Activated CD8-positive, alpha-beta memory T cell treated with anti-CD3 and anti-CD28 coated beads, Interleukin-2, amount 50 U/mL, for 48 hours (primary cell): ENCODE data around the gene KIAA0232.
"Not testable (repeated sequence)": the region's sequence is repeated elsewhere in the genome, so short reads cannot be mapped to it uniquely, and the experiment has no call there.

ENCODE experiments used
- DNase-seq: peaks from one replicate; pipeline ENCODE4 v3.0.0-alpha.2; 2020

Gene KIAA0232

DNA sequence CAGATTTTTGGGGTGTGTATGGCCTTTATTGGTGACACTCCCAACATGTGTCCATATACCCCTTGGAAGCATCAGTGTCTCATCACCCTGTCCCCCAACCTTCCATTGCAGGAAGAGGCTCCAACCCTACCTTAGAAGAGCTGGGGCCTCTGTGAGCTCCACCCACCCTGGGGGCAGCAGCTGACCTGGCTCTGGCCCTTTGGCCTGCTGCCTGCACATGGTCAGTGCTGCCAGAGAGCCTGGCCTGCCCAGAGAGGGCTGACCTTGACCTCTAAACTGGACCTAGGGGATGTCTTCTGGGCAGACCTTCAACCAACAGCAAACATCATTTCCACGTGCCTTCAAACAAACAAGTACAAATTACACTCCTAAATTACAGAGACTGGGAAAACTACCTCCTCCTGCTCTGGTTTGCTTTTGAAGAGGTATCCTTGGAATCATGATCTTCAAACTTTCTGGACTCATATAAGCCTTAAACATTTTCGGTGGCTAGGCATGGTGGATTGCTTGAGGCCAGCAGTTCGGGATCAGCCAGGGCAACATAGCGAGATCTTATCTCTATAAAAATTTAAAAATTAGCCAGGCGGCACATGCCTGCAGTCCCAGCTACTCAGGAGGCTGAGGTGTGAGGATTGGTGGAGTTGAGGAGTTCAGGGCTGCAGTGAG, 27.3 kb upstream of the KIAA0232 start:
- no peak for DNase-seq

DNA sequence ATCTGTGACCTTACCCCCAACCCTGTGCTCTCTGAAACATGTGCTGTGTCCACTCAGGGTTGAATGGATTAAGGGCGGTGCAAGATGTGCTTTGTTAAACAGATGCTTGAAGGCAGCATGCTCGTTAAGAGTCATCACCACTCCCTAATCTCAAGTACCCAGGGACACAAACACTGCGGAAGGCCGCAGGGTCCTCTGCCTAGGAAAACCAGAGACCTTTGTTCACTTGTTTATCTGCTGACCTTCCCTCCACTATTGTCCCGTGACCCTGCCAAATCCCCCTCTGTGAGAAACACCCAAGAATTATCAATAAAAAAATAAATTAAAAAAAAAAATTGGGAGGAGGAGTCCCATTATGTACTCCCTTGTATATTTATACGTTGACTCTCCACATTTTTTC, 26.2 kb upstream of the KIAA0232 start:
- not testable (repeated sequence) for DNase-seq

DNA sequence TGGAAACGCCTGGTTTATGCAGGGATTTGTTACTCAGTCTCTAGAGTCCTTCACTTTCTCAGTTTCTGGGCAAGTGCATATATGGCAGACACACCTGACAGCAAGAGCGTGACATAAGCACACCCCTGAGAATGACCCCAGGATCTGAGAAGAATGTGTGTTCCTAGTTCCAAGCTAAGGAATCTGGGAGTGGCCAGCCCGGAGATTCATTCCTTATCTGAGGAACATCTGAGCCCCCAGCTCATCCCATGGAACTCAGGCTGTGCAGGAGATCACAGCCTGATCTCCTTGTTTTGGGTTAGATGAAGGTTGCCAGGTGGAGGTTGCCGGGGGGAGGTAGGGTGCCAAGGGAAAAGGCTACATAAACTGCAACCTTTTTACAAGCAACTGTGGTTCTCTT, 23.8 kb upstream of the KIAA0232 start:
- no peak for DNase-seq

DNA sequence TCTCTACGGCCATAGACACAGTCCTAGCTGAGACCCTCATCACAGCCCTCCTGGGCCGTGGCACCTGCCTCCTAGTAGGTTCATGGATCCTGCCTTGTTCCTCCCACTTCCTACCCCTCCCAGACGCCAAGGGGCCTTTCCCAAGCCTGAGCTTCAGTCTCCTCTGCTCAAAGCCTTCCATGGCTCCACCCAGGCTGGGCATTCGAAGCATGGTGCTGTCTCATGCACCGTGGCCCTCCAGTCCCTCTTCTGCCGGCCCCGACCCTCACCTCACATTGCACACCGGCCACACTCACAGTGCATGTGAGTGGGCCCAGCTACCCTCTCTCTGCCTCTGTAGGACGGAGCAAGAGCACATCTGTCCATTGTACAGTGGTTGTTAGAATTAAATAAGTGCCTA, 21.7 kb upstream of the KIAA0232 start:
- no peak for DNase-seq

DNA sequence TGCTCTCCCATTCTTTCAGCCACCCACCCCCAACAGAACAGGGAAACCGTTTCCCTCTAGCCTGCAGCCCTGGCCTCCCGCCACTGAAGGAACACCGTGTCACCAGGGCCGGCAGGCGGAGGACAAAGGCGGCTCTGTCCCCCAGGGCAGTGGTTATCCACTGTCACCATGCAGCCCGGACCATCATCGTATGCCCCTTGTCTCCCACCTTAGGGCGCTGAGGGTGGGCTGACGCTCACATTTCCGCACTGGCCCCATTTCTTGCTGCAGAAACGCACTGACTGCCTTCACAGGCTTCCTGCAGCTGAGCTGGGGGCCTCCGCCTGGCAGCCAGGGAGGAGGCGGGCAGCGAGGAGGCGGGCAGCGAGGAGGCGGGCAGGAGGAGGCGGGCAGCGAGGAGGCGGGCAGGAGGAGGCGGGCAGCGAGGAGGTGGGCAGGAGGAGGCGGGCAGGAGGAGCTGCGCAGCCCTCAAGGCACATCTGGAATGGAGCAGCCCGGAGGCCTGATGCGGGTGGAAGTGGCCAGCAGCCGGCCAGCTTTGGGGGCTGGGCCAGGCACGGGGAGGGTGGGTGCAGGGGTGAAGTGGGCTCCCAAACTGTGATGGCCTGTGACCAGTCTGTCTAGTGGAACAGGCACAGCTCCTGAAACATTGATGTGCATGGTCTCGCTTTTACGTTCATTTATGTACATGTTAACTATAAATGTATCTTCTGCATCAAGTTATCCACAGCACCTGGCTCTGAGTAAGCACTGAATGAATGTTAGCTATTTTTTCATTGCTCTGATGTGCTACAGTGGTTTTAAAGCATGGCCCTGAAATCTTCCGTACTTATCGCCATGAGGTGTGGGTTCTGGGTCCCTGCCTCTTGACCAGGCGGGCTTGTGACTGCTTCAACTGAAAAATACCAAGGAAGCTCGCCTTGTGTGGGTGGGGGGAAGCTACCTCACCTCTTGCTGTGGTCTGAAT, 20.6 kb upstream of the KIAA0232 start:
- DNase-seq: no peak

DNA sequence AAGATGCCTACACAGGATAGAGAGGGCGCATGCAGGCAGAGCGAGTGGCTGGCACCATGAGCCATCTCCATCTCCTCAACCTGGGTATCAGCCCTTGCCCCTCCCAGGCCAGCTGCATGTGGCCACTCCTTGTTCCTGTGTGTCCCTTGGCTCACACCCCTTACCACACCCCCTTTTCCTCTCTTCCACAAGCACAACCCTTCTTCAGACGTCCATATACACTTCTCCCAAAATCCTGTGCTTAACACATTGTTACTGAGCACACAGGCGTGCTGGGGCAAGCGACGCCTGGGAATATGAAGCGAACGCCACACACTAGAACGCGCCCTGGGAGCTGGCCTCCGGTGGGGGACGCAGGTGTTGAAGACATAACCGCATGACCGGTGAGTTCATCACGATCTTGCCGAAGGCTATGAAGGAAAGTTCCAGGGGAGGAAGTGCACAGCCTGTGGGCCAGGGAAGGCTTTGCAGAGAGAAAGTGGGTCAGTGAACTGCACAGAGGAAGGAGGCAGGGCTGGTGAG, 19.1 kb upstream of the KIAA0232 start:
- no peak for DNase-seq

DNA sequence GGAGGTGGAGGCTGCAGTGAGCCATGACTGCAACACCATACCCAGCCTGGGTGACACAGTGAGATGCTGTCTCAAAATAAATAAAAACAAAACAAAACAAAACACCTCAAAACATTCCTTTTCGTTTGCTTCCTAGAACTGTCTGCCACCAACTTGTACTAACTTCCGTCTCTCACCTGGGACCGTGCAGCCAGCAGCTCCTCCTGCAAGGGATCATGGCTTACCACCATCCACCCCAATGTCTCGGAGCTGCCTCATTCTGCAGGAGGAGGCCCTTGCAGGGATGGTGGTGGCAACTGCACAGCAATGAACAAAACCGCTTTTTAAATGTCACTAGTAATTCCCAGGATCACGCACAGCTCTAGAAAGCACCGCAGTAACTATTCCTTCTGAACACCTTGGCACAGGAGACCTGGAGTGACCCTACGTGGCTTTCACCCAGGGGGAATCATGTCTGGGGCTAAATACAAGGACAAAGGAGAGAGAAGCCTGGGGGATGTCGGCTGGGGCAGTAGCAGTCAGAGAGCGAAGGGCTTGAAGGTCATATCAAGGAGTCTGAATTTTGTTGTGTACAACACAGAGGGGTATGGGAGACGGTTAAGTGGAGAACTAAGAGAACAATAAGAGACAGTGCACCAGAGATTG, 17.4 kb upstream of the KIAA0232 start:
- no peak for DNase-seq

DNA sequence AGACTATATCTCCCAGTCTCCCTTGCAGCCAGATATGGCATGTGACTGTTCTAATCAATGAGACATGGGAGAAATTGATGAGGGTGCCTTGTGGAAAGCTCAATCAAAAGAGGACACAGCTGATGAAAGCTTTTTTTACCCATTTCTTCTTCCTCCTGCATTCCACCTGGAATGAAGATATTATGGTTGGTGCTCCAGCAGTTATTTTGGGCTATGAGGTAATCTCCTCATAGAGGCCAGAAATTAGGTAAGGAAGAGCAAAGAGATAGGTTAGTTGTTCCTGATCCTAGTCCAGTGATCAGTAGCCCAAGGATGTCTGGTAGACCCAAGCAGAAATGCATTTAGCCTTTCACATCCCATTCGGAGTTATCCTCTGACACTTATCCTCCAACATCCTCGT, 16.8 kb upstream of the KIAA0232 start:
- no peak for DNase-seq

DNA sequence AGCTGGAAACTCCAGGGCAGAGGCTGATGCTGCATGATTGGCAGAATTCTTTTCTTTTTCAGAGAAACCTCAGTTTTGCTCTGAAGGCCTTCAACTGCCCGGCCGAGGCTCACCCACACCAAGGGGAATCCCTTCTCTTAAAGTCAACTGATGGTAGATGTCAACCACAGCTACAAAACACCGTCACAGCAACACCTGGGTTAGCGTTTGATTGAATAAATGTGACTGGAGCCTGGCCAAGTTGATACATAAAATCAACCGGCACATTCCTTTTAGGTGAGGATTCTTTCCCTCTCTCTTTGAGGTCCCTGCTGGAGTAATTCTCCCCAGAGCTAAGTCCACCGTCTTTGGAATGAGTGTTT, 15.2 kb upstream of the KIAA0232 start:
- DNase-seq: no peak

DNA sequence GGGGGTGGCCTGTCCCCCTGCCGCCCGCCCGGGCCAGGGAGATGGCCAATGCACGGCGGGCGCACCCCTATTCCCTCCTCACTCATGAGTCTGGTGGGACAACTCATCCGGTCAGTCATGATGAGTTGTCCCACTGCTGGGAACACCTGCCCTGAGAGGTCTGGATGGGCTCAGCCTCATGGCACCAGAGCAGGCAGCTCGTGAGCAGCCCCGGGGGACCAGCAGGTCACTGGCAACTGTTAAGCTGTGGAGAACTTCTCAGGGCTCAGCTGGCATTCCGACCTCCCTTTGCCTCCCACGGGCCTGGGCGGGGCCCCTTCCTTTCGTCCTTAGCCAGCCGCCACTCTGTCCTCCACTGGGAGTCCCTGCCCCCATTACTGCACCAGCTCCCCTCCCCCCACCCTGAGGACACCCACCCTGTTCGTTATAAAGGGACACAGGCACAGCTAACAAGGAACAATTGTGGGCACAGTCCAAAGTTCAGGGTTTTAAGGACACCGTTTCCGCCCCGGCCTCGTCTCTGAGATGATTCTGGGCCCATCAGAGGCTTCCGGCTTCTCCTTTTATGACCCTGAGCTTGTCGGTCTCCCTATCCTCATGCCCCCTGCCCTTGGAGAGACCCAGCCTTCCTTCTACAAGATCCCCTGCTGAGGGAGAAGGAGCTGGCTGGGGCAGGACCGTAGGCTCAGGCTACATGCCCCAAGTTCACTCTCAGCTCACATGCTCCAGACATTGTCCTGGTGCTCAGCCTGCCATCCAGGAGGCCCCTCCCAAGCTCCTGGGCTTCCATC, 14.6 kb upstream of the KIAA0232 start:
- DNase-seq: no peak

DNA sequence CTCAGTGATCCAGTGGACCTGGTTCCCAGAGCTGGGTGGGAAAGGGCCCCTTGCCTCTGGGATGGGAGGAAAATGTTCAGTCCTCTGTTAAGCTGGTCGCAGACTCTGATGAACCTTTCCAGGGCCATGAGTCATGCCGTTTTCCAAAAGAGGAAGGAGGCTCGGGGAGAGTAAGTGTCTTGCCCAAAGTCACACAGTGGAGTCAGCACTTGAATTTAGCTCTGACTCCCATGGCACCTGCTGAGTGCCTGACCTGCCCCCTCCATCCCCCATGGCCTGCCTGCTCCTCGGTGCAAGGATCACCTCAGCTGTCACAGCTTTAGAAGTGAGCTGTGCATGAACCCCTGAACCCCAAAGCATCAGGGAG, 14.0 kb upstream of the KIAA0232 start:
- no peak for DNase-seq

DNA sequence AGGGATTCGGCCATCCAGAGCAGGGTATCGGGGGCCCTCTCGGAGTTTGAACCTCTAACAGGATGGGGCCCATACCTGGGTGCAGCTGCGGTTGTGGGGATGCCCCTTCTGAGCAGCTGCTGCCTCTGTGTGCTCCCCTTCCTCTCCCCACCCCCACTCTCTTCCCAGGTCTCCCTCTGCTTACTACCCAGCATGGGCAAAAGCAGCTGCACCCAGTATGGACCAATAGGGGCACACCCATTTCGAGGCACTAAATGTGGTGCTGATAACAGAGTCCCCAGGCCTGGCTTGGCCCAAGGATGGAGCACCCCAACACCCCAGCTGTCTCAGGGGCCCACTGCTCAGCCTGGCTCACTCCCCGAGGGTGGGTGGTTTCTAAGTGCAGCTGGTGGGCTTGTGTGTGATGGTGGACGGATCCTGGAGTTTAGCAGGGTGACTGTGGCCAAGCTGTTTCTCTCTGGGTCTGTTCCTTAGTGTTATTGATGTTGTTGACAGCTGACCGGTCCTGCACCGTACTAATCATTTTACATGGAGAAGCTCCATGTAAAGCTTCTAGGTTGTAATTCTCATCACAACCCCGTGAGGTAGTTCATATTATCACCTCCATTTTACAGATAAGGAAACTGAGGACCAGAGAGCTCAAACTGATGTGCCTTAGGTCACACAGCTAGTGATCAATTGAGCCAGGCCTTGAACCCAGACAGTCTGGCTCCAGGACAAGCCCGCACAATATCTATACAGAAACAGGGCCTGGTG, 13.1 kb upstream of the KIAA0232 start:
- DNase-seq: no peak

DNA sequence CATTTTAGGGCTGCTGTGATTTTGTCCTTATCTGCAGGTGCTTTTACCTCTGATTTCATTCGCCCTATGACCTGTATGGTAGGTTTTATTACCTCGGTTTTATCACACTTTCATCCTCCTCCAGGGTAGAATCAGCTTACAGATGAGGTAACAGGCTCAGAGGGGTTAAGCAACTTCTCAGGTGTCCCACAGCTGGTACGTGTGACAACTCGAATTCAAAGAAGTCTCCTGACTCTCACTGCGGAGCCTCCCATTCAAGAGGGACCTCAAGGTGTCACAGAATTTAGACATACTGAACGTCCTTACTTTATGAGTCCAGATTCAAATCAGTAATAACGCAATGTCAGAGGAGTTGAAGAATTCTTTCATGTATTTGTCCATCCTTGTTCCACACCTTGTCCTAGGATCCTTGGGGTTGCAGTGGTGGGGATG, 12.5 kb upstream of the KIAA0232 start:
- DNase-seq: no peak

DNA sequence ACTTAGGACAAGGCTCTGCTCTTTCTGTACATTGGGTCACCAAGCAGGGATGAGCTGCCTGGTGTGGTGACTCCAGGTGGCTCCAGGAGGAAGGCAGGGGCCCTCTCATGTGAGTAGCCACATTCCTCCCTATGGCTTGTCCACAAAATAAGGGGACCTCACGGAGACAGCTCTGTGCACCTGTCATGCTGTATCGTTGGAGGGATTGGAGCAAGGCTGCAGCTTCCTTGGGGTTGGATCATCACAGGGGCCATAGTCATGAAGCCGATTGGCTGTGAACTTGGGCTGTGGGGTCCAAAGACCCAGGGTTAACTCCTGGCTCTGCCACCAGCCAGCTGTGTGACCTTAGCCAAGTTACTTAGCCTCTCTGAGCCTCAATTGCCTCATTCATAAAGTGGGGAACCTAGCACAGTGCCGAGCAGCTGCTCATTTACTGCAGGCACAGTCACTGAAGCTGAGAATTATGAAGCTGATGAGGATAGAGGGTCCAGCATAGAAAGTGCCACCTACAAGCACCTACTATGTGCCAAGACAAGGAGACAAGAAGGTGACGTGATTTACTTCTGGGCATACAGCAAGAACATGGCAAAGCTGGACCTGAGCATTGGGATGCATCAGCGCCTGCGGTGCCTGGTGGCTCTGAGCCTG, 11.8 kb upstream of the KIAA0232 start:
- DNase-seq: no peak

DNA sequence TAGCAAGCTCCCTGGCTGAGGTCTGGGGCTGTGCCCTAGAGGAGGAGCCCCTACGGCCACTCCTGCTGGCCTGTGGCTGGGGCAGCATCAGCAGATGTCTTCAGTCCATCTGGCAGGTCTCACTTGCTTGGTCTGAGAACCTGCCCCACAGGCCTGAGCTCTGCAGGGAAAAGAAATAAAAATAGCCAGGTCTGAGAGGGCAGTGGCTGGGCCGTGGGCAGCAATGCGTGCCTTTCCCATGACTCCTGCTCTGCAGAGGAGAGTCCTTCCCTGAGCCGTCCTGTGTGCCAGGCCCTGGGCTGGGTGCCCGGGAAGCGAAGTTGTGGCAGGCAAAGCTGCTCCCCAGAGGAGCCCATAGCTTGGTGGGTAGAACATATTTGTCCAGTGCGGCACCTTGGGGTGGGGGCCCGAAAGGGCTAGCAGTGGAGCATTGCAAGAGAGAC, 11.3 kb upstream of the KIAA0232 start:
- no peak for DNase-seq

DNA sequence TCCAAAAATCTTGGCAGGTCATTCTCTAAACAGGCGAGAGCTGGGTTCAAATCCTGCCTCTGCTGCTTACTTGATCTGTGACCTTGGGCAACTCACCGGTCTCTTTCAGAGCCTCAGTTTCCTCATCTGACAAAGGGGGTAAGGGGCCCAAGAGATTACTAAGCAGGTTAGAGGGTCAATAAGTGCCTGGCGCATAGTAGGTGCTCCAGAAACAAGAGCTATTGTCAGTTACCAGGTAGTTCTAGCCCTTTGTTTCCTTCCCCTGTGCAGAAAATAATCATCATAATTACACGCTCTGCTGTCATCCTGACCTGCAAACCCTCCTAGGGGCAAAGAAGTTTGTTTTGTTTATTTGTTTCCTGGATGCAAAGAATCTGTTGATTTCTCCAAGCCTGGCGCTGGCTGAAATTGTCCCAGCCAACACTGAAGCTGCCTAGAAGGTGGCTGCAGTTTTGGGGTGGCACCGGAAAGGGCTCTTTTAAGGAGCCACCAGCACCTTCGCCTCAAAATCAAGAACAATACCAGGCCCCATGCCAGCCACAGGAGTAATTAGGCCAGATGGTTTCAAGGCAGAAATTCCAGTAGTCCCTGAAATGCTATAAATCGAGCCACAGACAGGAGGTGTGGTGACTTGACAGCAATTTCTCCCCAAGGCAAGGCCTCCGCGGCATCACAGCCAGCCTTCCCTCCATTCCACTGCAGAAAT, 10.2 kb upstream of the KIAA0232 start:
- DNase-seq: no peak

DNA sequence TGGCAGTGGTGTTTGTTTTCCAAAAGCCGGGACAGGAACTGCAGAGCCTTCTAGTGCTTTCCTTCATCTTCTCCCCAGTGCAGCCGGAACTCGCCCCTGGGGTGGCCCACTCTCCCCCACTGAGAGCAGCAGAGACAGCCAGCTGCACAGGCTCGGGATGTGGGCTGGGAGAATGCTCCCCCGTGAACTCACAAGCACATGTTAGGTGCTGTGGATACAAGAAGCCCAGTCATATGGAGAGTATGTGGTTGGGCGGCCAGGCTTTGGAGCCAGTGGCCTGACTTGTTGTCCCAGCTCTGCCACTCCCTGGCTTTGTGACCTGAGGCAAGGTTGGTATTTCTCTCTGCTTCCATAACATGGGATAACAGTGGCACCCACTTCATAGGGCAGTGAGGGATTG, 9.4 kb upstream of the KIAA0232 start:
- no peak for DNase-seq

DNA sequence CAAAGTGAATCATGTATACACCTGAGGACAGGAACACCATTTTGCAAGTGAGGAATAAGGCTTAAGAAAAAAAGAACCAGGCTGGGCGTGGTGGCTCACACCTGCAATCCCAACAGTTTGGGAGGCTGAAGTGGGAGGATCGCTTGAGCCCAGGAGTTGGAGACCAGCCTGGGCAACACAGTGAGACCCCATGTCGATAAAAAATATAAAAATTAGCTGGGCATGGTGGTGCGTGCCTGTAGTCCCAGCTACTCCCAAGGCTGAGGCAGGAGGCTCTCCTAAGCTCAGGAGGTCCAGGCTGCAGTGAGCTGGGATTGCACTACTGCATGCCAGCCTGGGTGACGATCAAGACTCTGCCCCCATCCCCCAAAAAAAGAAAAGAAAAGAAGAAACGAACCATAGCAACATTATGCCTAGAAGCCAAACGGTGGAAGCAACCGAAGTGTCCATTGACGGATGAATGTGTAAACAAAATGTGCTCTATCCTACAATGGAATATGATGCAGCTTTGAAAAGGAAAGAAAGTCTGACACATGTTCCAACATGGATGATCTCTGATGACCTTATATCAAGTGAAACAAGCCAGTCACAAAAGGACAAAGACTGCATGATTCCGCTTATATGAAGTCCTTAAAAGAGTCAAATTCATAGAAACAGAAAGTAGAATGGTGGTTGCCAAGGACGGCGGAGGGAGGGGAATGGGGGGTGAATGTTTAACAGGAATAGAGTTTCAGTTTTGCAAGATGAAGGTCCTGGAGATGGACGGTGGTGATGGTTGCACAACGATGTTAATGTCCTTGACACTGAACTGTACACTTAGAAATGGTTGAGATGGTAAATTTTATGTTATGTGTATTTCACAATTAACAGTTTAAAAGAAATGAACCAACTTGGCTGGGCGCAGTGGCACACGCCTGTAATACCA, 8.6 kb upstream of the KIAA0232 start:
- DNase-seq: no peak

DNA sequence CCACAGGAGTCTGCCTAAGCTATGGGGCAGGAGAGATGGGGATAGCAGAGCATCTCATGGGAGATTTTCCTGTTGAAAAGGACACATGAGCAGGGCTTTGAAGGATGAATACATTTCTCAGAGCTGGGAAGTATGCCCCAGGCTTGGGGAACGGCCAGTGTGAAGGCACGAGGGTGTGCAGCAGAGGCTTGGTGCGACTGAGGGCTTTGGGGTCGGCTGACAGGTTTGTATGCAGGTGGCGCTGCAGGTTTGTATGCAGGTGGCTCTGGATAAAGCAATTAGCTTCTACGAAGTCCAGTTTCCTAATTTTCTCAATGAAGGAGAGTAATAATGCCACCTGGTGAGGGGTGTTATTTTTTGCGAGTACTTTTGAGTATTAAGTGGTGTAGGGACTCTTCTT, 6.8 kb upstream of the KIAA0232 start:
- no peak for DNase-seq
